ENCODE results near the gene BPIFB4.
"Not testable (repeated sequence)": the region's sequence is repeated elsewhere in the genome, so short reads cannot be mapped to it uniquely, and the experiment has no call there.

BPIFB4 gene

DNA sequence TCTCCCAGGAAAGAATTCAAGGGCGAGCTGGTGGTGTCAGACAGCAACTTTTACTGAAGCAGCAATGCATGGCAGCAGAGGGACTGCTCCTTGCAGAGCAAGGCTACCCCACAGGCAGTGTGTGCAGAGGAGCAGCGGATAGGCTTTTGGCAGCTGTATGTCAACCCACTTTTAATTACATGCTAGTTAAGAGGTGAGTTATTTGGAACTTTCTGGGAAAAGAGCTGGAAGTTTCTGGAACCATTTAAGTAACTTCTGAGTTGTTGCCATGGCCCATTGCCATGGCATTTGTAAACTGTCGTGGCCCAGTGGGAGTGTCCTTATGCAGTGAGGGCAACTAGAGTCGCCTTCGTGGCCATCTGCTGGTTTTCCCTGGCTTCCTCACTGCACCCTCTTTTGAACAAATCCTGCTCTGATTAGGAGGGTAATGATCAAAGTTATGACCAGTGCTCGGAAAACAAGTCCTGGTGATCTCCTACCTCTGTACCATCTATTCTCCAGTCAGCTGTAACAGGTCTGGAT, 34.0 kb downstream of the BPIFB4 start:
- in situ Hi-C loops (cut with MboI; ENCODE audit: low sequenced_read_pairs), result no loop called here

DNA sequence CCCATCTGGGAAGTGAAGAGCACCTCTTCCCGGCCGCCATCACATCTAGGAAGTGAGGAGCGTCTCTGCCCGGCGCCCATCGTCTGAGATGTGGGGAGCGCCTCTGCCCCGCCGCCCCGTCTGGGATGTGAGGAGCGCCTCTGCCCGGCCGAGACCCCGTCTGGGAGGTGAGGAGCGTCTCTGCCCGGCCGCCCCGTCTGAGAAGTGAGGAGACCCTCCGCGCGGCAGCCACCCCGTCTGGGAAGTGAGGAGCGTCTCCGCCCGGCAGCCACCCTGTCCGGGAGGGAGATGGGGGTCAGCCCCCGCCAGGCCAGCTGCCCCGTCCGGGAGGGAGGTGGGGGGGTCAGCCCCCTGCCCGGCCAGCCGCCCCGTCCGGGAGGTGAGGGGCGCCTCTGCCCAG, 36.1 kb downstream of the BPIFB4 start:
- in situ Hi-C loops (cut with MboI; ENCODE audit: low sequenced_read_pairs), result not testable (repeated sequence)

- in situ Hi-C loops (cut with MboI; ENCODE audit: low sequenced_read_pairs), result no loop called here
Measured at GRCh38 chr20:33119725-33120720, 40.6 kb downstream of the BPIFB4 start.

GRCh38 chr20:33120934-33121333, 41.5 kb downstream of the BPIFB4 start:
- in situ Hi-C loops (cut with MboI; ENCODE audit: low sequenced_read_pairs), result no loop called here

DNA sequence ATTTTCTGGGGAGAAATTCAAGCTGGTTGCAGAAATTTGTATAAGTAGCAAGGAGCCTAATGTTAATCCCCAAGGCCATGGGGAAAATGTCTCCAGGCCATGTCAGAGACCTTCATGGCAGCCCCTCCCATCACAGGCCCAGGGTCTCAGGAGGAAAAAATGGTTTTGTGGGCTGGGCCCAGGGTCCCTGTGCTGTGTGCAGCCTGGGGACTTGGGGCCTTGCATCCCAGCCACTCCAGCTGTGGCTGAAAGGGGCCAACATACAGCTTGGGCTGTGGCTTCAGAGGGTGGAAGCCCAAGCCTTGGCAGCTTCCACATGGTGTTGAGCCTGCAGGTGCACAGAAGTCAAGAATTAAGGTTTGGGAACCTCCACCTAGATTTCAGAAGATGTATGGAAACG, 42.9 kb downstream of the BPIFB4 start:
- in situ Hi-C loops (cut with MboI; ENCODE audit: low sequenced_read_pairs), result not testable (repeated sequence)

- in situ Hi-C loops (cut with MboI; ENCODE audit: low sequenced_read_pairs), result no loop called here
Measured at GRCh38 chr20:33124261-33124660, 44.8 kb downstream of the BPIFB4 start.

- in situ Hi-C loops (cut with MboI; ENCODE audit: low sequenced_read_pairs), result no loop called here
Measured at GRCh38 chr20:33124994-33125393, 45.6 kb downstream of the BPIFB4 start.

DNA sequence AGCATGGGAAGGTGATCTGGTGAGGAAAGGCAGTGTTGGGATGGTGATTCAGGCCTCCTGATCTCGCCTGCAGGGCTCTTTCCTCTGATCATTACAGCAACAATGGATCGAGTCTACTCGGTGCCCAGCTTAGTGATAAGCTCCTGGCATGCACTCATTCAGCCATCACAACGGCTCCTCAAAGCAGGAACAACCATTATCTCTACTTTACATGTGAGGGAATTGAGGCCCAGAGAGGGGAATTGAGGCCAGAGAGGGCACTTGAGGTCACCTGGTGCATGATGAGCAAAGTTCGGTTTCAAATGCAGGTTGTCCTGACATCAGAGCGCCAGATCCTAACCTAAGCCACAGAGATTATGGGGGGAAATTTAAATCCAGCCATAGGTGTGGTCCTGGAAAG, 46.5 kb downstream of the BPIFB4 start:
- in situ Hi-C loops (cut with MboI; ENCODE audit: low sequenced_read_pairs), result no loop called here

DNA sequence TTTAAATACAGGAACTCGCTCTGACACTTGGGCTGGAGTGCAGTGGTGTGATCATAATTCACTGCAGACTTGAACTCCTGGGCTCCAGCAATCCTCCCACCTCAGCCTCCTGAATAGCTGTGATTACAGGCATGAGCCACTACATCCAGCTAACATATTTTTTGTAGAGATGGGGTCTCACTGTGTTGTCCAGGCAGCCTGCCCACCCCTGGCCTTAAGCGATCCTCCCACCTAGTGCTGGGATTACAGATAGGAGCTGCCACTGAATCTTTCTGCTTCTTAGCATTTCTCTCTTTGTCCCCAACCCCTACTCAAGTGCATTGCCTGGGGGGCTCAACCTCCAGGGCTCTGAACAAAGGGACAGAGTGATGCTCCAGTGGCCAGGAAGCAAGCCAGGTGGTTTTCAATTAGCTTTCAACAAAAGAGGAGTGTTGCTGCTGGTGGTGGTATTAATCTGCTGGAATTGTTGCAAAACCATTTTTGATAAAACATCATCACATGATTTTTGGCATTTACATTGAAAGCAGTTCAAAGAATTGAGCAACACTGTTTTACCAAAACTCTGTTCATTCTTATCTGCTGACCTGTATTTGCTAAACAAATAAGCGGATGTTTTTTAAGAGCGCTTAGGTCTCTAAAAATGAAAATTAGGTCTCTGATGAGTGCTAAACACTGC, 48.1 kb downstream of the BPIFB4 start:
- in situ Hi-C loops (cut with MboI; ENCODE audit: low sequenced_read_pairs), result no loop called here

GRCh38 chr20:33130568-33131061, 51.2 kb downstream of the BPIFB4 start:
- in situ Hi-C loops (cut with MboI; ENCODE audit: low sequenced_read_pairs), result no loop called here

DNA sequence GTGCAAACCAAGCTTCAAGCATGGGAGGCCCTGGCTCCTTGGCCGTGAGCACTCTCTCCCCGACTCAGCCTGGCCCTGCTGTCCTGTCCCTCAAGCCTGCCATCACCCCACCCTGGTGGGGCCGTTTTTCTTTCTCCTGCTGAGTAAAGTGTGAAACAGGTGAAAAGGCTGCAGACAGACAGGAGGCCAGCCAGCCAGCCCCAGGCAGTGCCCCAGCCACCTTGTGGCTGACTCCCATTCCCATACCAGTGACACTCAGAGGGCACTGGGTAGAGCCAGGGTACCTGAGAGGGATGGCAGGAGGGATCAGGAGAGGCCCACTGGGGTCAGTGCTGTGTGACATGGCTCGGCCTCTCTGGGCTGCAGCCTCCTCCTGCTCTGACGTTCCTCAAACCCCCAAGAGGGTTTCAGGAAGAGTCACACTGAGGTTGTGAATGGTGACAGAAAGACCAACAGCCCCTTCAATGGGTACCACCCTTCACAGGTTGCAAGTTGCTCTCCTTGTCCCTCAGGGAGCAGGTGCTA, 52.6 kb downstream of the BPIFB4 start:
- in situ Hi-C loops (cut with MboI; ENCODE audit: low sequenced_read_pairs), result no loop called here

- in situ Hi-C loops (cut with MboI; ENCODE audit: low sequenced_read_pairs), result no loop called here
Measured at GRCh38 chr20:33132513-33133372, 53.3 kb downstream of the BPIFB4 start.

GRCh38 chr20:33133373-33133941, 54.0 kb downstream of the BPIFB4 start:
- in situ Hi-C loops (cut with MboI; ENCODE audit: low sequenced_read_pairs), result no loop called here

DNA sequence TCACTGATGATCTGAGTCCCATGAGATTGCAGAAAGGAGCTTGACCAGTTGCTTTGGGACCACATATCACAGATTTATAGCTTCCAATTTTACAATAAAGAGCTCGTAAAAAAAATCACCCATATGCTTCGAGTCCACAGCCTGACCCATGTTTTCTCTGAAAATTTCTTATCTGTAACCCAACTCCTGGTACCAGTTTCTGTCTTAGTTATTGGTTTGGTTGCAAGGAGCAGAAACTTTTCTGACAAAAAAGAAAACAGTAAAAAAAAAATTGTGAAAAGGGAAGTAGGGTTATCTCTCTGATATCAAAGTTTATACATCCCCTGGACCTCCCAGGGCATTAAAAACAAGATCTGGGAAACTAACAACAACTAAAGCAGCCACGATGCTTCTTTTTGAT, 57.8 kb downstream of the BPIFB4 start:
- in situ Hi-C loops (cut with MboI; ENCODE audit: low sequenced_read_pairs), result no loop called here

DNA sequence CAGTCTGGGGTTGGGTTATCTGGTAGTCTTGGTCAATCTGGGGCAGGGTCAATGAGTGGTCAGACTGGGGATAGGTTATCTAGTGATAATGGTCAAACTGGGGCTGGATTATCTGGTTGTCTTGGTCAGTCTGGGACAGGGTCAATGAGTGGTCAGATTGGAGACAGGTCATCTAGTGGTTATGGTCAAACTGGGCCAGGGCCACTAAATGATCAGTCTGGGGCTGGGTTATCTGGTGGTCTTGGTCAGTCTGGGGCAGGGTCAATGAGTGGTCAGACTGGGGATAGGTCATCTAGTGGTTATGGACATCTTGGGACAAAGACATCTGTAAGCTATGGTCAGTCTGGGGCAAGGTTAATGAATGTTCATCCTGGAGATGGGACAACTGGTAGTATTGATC, 60.0 kb downstream of the BPIFB4 start:
- in situ Hi-C loops (cut with MboI; ENCODE audit: low sequenced_read_pairs), result no loop called here

DNA sequence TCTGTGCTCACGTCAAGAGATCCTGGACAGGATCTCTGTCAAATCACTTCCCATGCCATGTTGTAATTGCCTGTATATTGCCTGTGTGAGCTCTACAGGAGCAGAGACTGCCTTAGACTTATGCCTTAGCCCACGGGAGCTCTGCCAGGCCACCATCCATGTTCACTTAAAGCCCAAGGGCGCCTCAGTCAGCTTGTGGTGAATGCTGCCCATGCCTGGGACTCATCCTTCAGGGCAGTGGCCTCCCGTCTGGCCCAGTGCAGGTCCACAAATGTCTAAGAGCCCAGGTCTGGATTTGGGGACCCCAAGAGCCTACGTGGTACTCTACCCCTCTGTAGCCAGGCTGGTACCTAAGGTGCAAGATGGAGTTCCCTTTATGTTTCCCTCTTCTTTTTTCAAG, 66.1 kb downstream of the BPIFB4 start:
- in situ Hi-C loops (cut with MboI; ENCODE audit: low sequenced_read_pairs), result no loop called here

DNA sequence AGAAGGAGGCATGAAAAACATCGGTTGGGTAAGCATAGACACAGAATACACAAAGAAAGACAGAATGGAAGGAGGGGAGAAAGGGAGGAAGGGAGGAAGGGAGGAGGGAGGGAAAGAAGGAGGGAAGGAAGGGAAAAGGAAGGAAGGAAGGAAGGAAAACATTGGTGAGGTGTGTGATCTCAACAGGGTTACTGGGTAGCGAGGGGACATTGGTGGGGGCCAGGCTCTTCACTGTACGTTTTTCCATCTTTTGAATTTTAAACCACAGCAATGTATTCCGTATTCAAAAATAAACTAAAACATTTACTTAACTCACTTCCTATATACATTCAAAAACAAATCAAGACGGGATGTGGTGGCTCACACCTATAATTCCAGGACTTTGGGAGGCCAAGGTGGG, 67.9 kb downstream of the BPIFB4 start:
- in situ Hi-C loops (cut with MboI; ENCODE audit: low sequenced_read_pairs), result no loop called here

GRCh38 chr20:33148040-33148439, 68.6 kb downstream of the BPIFB4 start:
- in situ Hi-C loops (cut with MboI; ENCODE audit: low sequenced_read_pairs), result no loop called here

DNA sequence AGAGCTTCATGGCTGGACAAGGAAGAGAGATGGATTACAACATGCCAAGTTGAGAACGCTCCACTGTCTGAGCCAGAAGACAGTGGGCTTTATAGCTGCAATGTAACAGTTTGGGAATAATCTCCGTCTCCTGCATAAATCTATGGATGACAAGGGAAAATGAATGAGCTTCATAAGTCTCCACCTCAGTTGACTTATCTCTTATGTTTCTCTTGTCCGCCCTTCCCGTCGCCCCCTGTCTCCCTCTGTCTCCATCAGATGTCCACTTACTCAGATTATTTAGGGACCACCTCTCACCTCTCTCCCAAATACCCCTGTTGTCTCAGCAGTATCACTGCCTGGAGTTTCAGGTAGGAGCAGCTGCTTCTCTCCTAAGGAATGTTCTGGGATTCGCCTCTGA, 74.8 kb downstream of the BPIFB4 start:
- in situ Hi-C loops (cut with MboI; ENCODE audit: low sequenced_read_pairs), result no loop called here
